Gastroesophageal sphincter (tissue), 4 donors: ENCODE data around the gene DPF1. TPM values are rescaled to one million over a fixed set of nuclear protein-coding genes. Genes with fewer than 3 reads are reported as not detected.

Experiments
- ATAC-seq: fragments of 150-250 bp; one replicate; pipeline ENCODE4 v1.9.1; 2016; ENCODE audit warnings: mild to moderate bottlenecking, moderate library complexity
- H3K27ac ChIP-seq, 4 donors: fragments of 200-600 bp; sonication (generic) in 3 of 4; 1 replicate in 3 of 4; 2 replicates in 1 of 4; pipeline ENCODE4 v1.5.1; 2016 to 2019
- H3K27me3 ChIP-seq: fragments of 200-600 bp; sonication (generic); one replicate; pipeline ENCODE4 v1.5.1; 2019
- H3K36me3 ChIP-seq, 2 donors: fragments of 200-600 bp; sonication (generic); one replicate each; pipeline ENCODE4 v1.5.1; 2019; ENCODE audit warnings: control low read depth in 1 of 2
- H3K4me1 ChIP-seq, 3 donors: fragments of 200-600 bp; sonication (generic); 1 replicate in 2 of 3; 2 replicates in 1 of 3; pipeline ENCODE4 v1.5.1; 2016 to 2019; ENCODE audit warnings: control low read depth in 2 of 3
- H3K4me3 ChIP-seq, 2 donors: fragments of 200-600 bp; sonication (generic); one replicate each; pipeline ENCODE4 v1.5.1; 2019; ENCODE audit warnings: mild to moderate bottlenecking in 1 of 2, moderate library complexity in 1 of 2
- H3K9me3 ChIP-seq, 3 donors: fragments of 200-600 bp; sonication (generic); one replicate each; pipeline ENCODE4 v1.5.1; 2017 to 2019; ENCODE audit warnings: control low read depth in 2 of 3
- EP300 ChIP-seq: sonication (generic); formaldehyde crosslinking; IDR thresholded peaks from one replicate; pipeline ENCODE4 v1.6.1; 2017; ENCODE audit warnings: antibody characterized with exemption, mild to moderate bottlenecking
- POLR2A ChIP-seq, 2 donors: fragments of 450-650 bp; IDR thresholded peaks; one replicate each; pipeline ENCODE4 v1.6.1; 2017; ENCODE audit warnings: antibody characterized with exemption in 2 of 2, mild to moderate bottlenecking in 2 of 2, moderate library complexity in 1 of 2
- POLR2AphosphoS5 ChIP-seq: sonication (generic); formaldehyde crosslinking; IDR thresholded peaks from one replicate; pipeline ENCODE4 v1.6.1; 2017; ENCODE audit warnings: antibody characterized with exemption
- WGBS, 2 donors: methylation state at CpG; one replicate each; pipeline ENCODE4 v1.1.5; 2018; ENCODE audit warnings: low coverage in 1 of 2; 5-methylcytosine and 5-hydroxymethylcytosine counted together
- small RNA-seq, 4 donors: library from RNA; depleted of rRNA; stranded (forward); fragments of <200 nt; gene quantifications; one replicate each; pipeline ENCODE3, GENCODE V24; 2016
- total RNA-seq, 4 donors: library from RNA; depleted of rRNA; stranded (reverse); fragments of >200 nt; gene quantifications; one replicate each; pipeline ENCODE4 v1.1.0, GENCODE V29; 2016
- TF ChIP-seq, protein P1 (sequence below), 4 experiments: fragments of 200-600 bp in 2 of 4; fragments of 450-650 bp in 2 of 4; sonication (generic) in 1 of 4; IDR thresholded peaks; one replicate each; pipeline ENCODE4 v1.5.1; 2017 to 2019; ENCODE audit warnings: antibody characterized with exemption in 4 of 4, mild to moderate bottlenecking in 2 of 4, moderate library complexity in 2 of 4

Gene DPF1
- total RNA-seq, 4 donors from 2014 or later, result not detected

DNA sequence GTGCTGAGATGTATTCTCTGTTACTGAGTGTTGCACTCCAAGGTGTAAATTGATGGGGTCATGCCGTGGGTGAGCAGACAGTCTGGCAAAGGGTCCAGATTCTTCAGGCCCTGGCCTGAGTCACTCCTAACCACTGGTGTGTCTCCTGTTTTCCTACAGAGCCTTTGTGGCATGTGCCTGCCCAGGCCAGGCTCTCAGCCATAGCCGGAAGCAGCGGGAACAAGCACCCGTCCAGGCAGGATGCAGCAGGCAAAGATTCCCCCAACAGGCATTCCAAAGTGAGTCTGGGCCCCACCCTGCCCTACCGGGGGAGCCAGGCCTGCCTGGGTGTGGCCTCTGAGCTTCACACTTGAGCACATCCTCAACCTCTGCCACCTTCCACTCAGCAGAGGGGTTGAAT, 61.9 kb downstream of the DPF1 start:
- ATAC-seq, result no peak
- H3K9me3 ChIP-seq, result peaks cover 0 to 12% (median 0%) of the 10 kb centered on the region in 3 donors
- TF ChIP-seq POLR2AphosphoS5, result no peak
- no peak for TF ChIP-seq EP300
- TF ChIP-seq, protein P1, sequence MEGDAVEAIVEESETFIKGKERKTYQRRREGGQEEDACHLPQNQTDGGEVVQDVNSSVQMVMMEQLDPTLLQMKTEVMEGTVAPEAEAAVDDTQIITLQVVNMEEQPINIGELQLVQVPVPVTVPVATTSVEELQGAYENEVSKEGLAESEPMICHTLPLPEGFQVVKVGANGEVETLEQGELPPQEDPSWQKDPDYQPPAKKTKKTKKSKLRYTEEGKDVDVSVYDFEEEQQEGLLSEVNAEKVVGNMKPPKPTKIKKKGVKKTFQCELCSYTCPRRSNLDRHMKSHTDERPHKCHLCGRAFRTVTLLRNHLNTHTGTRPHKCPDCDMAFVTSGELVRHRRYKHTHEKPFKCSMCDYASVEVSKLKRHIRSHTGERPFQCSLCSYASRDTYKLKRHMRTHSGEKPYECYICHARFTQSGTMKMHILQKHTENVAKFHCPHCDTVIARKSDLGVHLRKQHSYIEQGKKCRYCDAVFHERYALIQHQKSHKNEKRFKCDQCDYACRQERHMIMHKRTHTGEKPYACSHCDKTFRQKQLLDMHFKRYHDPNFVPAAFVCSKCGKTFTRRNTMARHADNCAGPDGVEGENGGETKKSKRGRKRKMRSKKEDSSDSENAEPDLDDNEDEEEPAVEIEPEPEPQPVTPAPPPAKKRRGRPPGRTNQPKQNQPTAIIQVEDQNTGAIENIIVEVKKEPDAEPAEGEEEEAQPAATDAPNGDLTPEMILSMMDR (IDR thresholded peaks at IDR 0.05), result no peak
- no peak for TF ChIP-seq POLR2A (IDR thresholded peaks at IDR 0.05)
- 96 to 100% methylated on average over 2 to 5 of the region's 5 CpGs for WGBS, 2 donors
- H3K4me1 ChIP-seq, result no peaks in the 10 kb centered on the region
- H3K36me3 ChIP-seq, result peaks cover 0 to 92% of the 10 kb centered on the region in 2 donors
- H3K27me3 ChIP-seq, result no peaks in the 10 kb centered on the region
- no peak overlapping the region for H3K4me3 ChIP-seq
- H3K27ac ChIP-seq, result no peak overlapping the region

Small RNA genes within 50 kb of the gene (small RNA-seq; reads per million reads assigned to genes)
- gene RN7SL663P, result 0 reads per million in 4 donors

Other genes starting within 250 kb of the DPF1 start
- gene PPP1R14A, start 32.2 kb upstream of the DPF1 start, total RNA-seq, result 100 to 1,000 TPM; 226 to 468 (median 332) TPM
- gene SPINT2, start 40.4 kb upstream of the DPF1 start, total RNA-seq, result 10 to 100 TPM in 2 of 4 donors, 1 to 10 TPM in 2; 2.1 to 51.7 (median 10.9) TPM
- gene C19orf33, start 80.0 kb upstream of the DPF1 start, total RNA-seq, result 10 to 100 TPM in 1 of 4 donors, 1 to 10 TPM in 2, not detected in 1; 4.7 to 48.7 (median 7.9) TPM
- 10 to 100 TPM; 14.0 to 20.7 (median 17.1) TPM for gene YIF1B, start 91.7 kb upstream of the DPF1 start, total RNA-seq
- gene KCNK6, start 95.6 kb upstream of the DPF1 start, total RNA-seq, result 1 to 10 TPM; 2.3 to 9.3 (median 6.1) TPM
- gene CATSPERG, start 111.6 kb upstream of the DPF1 start, total RNA-seq, result 1 to 10 TPM in 3 of 4 donors, under 1 TPM in 1; 0.07 to 4.7 (median 2.6) TPM
- 100 to 1,000 TPM; 161 to 208 (median 171) TPM for gene PSMD8, start 150.3 kb upstream of the DPF1 start, total RNA-seq
- gene GGN, start 163.8 kb upstream of the DPF1 start, total RNA-seq, result under 1 TPM in 1 of 4 donors, not detected in 3; 0.12 TPM
- gene SPRED3, start 164.5 kb upstream of the DPF1 start, total RNA-seq, result under 1 TPM; 0.05 to 0.81 (median 0.33) TPM
- gene FAM98C, start 178.9 kb upstream of the DPF1 start, total RNA-seq, result 10 to 100 TPM in 2 of 4 donors, 1 to 10 TPM in 2; 8.7 to 27.1 (median 15.9) TPM
- gene RASGRP4, start 202.0 kb upstream of the DPF1 start, total RNA-seq, result 1 to 10 TPM; 1.2 to 4.7 (median 4.0) TPM
- 1 to 10 TPM in 3 of 4 donors, under 1 TPM in 1; 0.82 to 1.6 (median 1.5) TPM for gene RYR1, start 209.5 kb upstream of the DPF1 start, total RNA-seq